Measurements from ENCODE around the gene PSMD5.

DNA sequence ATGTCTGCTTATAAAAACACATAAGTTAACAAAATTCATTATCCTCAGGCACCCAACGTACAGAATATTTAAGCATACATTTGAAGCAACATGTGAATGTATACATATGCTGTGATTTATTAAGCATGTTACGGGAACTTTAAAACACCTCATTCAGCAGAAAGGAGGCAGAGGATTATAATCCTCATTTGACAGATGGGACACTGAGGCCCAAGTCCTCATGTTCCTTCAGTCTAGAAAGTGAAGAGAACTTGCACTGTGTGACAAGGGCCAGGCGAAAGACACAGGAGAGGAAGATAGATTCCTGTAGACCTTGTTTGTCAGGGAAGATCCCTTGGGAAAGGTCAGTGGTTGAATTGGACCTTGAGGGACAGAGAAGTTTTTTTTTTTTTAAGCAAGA, 7.6 kb upstream of the PSMD5 start:
- TF ChIP-seq, protein P1, sequence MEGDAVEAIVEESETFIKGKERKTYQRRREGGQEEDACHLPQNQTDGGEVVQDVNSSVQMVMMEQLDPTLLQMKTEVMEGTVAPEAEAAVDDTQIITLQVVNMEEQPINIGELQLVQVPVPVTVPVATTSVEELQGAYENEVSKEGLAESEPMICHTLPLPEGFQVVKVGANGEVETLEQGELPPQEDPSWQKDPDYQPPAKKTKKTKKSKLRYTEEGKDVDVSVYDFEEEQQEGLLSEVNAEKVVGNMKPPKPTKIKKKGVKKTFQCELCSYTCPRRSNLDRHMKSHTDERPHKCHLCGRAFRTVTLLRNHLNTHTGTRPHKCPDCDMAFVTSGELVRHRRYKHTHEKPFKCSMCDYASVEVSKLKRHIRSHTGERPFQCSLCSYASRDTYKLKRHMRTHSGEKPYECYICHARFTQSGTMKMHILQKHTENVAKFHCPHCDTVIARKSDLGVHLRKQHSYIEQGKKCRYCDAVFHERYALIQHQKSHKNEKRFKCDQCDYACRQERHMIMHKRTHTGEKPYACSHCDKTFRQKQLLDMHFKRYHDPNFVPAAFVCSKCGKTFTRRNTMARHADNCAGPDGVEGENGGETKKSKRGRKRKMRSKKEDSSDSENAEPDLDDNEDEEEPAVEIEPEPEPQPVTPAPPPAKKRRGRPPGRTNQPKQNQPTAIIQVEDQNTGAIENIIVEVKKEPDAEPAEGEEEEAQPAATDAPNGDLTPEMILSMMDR (IDR thresholded peaks at IDR 0.05) = no peak
- no peak for TF ChIP-seq POLR2A (IDR thresholded peaks at IDR 0.05)

Measured in Peyer's patch (tissue), 4 donors.